ENCODE data around the gene LARP6. TPM values are rescaled to one million over a fixed set of nuclear protein-coding genes. Genes with fewer than 3 reads are reported as not detected.

LARP6 gene
- total and polyA plus RNA-seq, 2 experiments from 2014 or later: 20.0 to 22.4 TPM

DNA sequence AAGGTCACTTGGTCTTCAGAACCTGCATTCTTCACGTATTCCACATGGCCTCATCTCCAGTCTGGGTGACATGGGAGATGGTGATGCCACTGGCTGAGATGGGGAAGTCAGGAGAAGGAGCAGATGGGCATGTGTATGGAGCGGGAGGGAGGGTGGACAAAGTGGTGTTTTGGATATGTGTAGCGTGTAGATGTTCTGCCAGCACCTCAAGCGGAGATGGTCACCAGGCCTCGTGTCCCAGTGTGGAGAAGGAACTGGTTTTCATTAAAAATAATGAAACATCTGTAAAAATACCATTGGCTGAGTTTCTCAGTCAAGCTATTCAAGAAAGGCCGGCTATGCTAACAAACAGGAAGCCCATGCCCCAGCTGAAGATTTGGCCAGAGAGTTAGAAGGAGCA lies 26.2 kb downstream of the LARP6 start:
- H3K27ac ChIP-seq (ENCODE audit: low read depth): no peak overlapping the region
- no peak for TF ChIP-seq ZNF331 (CRISPR knock-in tag; IDR thresholded peaks at IDR 0.05; ENCODE audit: low read depth)
- H3K9me3 Mint-ChIP-seq: no peaks in the 10 kb centered on the region
- no peak overlapping the region for H3K27ac Mint-ChIP-seq
- no peaks in the 10 kb centered on the region for H3K27me3 ChIP-seq (ENCODE audit: insufficient read depth)
- ATAC-seq (no peak), DNase-seq (ENCODE audit: low spot score) (no peak)
- H3K4me1 Mint-ChIP-seq: peaks cover 7% of the 10 kb centered on the region; the same call in 2 of the 3 replicates
- H3K4me3 Mint-ChIP-seq: no peak overlapping the region
- H3K36me3 Mint-ChIP-seq (ENCODE audit: low read depth): peaks cover 14% of the 10 kb centered on the region; the same call in 2 of the 3 replicates
- H3K4me2 ChIP-seq: no peak overlapping the region
- no peaks in the 10 kb centered on the region for H3F3A ChIP-seq (replicated peaks; ENCODE audit: low read depth)
- peaks cover 1% of the 10 kb centered on the region for H3K27me3 Mint-ChIP-seq (ENCODE audit: insufficient read depth, low read depth, poor library complexity)
- H4K20me1 ChIP-seq (replicated peaks; ENCODE audit: insufficient read depth): no peaks in the 10 kb centered on the region
- no peak overlapping the region for H3K4me3 ChIP-seq
- H3K36me3 ChIP-seq (ENCODE audit: insufficient read depth): no peaks in the 10 kb centered on the region
- H3K79me2 ChIP-seq (replicated peaks; ENCODE audit: insufficient read depth): no peaks in the 10 kb centered on the region
- H3K4me1 ChIP-seq (ENCODE audit: insufficient read depth): no peaks in the 10 kb centered on the region
- no peaks in the 10 kb centered on the region for H3K9me2 ChIP-seq (ENCODE audit: insufficient read depth)
- no peak overlapping the region for H2AFZ ChIP-seq

DNA sequence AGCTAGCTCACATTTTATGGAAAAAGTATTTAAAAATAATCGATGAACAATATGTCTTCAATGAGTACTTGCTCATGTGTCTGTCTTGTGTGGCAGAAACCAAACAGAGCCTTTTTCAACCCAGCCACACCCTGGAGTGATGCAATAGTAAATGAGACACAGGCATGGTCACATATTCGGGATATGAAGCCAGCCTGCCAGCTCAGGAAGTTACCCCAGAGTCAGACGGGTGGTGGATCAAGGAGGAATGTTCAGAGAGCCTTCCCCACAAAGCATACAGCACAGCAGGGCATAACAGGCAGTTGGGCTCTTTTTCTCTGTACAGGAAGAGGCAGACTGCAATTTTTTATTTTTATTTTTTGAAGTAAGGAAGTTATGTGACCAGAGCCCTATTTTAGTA lies 27.3 kb downstream of the LARP6 start:
- Mint-ChIP-seq H3K27me3 (ENCODE audit: insufficient read depth, low read depth, poor library complexity) (peaks cover 1% of the 10 kb centered on the region), H3K9me3 (no peaks in the 10 kb centered on the region; the same call in 2 of the 3 replicates), H3K4me3 (no peak overlapping the region), H3K4me1 (peaks cover 7% of the 10 kb centered on the region; the same call in 2 of the 3 replicates), H3K27ac (no peak overlapping the region), H3K36me3 (ENCODE audit: low read depth) (peaks cover 3% of the 10 kb centered on the region; the same call in 2 of the 3 replicates)
- Histone ChIP-seq H3K9me2 (ENCODE audit: insufficient read depth) (no peaks in the 10 kb centered on the region), H3K27me3 (ENCODE audit: insufficient read depth) (no peaks in the 10 kb centered on the region), H3F3A (replicated peaks; ENCODE audit: low read depth) (no peaks in the 10 kb centered on the region), H3K27ac (ENCODE audit: low read depth) (no peak overlapping the region), H3K79me2 (replicated peaks; ENCODE audit: insufficient read depth) (no peaks in the 10 kb centered on the region), H3K36me3 (ENCODE audit: insufficient read depth) (no peaks in the 10 kb centered on the region), H3K4me2 (no peak overlapping the region), H4K20me1 (replicated peaks; ENCODE audit: insufficient read depth) (no peaks in the 10 kb centered on the region), H3K4me3 (no peak overlapping the region), H2AFZ (no peak overlapping the region), H3K4me1 (ENCODE audit: insufficient read depth) (no peaks in the 10 kb centered on the region)
- DNase-seq (ENCODE audit: low spot score) (no peak), ATAC-seq (no peak)
- TF ChIP-seq STAT1 (IDR thresholded peaks at IDR 0.05; ENCODE audit: unreplicated experiment) (no peak), NANOG (IDR thresholded peaks at IDR 0.05; ENCODE audit: borderline replicate concordance) (no peak), EZH2 (IDR thresholded peaks at IDR 0.05; ENCODE audit: low read depth, unreplicated experiment) (no peak), EZH2phosphoT487 (IDR thresholded peaks at IDR 0.05; ENCODE audit: unreplicated experiment) (no peak), ZNF331 (CRISPR knock-in tag; IDR thresholded peaks at IDR 0.05; ENCODE audit: low read depth) (no peak), JUNB (IDR thresholded peaks at IDR 0.05; ENCODE audit: unreplicated experiment) (no peak), ZNF114 (CRISPR knock-in tag; IDR thresholded peaks at IDR 0.05) (no peak), POLR2AphosphoS5 (IDR thresholded peaks at IDR 0.05; ENCODE audit: low read depth) (no peak)
- TF ChIP-seq, protein P1, sequence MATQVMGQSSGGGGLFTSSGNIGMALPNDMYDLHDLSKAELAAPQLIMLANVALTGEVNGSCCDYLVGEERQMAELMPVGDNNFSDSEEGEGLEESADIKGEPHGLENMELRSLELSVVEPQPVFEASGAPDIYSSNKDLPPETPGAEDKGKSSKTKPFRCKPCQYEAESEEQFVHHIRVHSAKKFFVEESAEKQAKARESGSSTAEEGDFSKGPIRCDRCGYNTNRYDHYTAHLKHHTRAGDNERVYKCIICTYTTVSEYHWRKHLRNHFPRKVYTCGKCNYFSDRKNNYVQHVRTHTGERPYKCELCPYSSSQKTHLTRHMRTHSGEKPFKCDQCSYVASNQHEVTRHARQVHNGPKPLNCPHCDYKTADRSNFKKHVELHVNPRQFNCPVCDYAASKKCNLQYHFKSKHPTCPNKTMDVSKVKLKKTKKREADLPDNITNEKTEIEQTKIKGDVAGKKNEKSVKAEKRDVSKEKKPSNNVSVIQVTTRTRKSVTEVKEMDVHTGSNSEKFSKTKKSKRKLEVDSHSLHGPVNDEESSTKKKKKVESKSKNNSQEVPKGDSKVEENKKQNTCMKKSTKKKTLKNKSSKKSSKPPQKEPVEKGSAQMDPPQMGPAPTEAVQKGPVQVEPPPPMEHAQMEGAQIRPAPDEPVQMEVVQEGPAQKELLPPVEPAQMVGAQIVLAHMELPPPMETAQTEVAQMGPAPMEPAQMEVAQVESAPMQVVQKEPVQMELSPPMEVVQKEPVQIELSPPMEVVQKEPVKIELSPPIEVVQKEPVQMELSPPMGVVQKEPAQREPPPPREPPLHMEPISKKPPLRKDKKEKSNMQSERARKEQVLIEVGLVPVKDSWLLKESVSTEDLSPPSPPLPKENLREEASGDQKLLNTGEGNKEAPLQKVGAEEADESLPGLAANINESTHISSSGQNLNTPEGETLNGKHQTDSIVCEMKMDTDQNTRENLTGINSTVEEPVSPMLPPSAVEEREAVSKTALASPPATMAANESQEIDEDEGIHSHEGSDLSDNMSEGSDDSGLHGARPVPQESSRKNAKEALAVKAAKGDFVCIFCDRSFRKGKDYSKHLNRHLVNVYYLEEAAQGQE (IDR thresholded peaks at IDR 0.05; ENCODE audit: unreplicated experiment): no peak
- TF ChIP-seq, protein P2, sequence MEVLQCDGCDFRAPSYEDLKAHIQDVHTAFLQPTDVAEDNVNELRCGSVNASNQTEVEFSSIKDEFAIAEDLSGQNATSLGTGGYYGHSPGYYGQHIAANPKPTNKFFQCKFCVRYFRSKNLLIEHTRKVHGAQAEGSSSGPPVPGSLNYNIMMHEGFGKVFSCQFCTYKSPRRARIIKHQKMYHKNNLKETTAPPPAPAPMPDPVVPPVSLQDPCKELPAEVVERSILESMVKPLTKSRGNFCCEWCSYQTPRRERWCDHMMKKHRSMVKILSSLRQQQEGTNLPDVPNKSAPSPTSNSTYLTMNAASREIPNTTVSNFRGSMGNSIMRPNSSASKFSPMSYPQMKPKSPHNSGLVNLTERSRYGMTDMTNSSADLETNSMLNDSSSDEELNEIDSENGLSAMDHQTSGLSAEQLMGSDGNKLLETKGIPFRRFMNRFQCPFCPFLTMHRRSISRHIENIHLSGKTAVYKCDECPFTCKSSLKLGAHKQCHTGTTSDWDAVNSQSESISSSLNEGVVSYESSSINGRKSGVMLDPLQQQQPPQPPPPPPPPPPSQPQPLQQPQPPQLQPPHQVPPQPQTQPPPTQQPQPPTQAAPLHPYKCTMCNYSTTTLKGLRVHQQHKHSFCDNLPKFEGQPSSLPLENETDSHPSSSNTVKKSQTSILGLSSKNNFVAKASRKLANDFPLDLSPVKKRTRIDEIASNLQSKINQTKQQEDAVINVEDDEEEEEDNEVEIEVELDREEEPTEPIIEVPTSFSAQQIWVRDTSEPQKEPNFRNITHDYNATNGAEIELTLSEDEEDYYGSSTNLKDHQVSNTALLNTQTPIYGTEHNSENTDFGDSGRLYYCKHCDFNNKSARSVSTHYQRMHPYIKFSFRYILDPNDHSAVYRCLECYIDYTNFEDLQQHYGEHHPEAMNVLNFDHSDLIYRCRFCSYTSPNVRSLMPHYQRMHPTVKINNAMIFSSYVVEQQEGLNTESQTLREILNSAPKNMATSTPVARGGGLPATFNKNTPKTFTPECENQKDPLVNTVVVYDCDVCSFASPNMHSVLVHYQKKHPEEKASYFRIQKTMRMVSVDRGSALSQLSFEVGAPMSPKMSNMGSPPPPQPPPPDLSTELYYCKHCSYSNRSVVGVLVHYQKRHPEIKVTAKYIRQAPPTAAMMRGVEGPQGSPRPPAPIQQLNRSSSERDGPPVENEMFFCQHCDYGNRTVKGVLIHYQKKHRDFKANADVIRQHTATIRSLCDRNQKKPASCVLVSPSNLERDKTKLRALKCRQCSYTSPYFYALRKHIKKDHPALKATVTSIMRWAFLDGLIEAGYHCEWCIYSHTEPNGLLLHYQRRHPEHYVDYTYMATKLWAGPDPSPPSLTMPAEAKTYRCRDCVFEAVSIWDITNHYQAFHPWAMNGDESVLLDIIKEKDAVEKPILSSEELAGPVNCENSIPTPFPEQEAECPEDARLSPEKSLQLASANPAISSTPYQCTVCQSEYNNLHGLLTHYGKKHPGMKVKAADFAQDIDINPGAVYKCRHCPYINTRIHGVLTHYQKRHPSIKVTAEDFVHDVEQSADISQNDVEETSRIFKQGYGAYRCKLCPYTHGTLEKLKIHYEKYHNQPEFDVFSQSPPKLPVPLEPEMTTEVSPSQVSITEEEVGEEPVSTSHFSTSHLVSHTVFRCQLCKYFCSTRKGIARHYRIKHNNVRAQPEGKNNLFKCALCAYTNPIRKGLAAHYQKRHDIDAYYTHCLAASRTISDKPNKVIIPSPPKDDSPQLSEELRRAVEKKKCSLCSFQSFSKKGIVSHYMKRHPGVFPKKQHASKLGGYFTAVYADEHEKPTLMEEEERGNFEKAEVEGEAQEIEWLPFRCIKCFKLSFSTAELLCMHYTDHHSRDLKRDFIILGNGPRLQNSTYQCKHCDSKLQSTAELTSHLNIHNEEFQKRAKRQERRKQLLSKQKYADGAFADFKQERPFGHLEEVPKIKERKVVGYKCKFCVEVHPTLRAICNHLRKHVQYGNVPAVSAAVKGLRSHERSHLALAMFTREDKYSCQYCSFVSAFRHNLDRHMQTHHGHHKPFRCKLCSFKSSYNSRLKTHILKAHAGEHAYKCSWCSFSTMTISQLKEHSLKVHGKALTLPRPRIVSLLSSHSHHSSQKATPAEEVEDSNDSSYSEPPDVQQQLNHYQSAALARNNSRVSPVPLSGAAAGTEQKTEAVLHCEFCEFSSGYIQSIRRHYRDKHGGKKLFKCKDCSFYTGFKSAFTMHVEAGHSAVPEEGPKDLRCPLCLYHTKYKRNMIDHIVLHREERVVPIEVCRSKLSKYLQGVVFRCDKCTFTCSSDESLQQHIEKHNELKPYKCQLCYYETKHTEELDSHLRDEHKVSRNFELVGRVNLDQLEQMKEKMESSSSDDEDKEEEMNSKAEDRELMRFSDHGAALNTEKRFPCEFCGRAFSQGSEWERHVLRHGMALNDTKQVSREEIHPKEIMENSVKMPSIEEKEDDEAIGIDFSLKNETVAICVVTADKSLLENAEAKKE (CRISPR knock-in tag; IDR thresholded peaks at IDR 0.05): no peak
- TF ChIP-seq, protein P3, sequence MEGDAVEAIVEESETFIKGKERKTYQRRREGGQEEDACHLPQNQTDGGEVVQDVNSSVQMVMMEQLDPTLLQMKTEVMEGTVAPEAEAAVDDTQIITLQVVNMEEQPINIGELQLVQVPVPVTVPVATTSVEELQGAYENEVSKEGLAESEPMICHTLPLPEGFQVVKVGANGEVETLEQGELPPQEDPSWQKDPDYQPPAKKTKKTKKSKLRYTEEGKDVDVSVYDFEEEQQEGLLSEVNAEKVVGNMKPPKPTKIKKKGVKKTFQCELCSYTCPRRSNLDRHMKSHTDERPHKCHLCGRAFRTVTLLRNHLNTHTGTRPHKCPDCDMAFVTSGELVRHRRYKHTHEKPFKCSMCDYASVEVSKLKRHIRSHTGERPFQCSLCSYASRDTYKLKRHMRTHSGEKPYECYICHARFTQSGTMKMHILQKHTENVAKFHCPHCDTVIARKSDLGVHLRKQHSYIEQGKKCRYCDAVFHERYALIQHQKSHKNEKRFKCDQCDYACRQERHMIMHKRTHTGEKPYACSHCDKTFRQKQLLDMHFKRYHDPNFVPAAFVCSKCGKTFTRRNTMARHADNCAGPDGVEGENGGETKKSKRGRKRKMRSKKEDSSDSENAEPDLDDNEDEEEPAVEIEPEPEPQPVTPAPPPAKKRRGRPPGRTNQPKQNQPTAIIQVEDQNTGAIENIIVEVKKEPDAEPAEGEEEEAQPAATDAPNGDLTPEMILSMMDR (conservative IDR thresholded peaks at IDR 0.05; ENCODE audit: low read depth in 2 of 2): no peak

Data from GM23338 (cell line).